Endothelial cell of umbilical vein (primary cell): ENCODE data around the gene TEX22. TPM values are rescaled to one million over a fixed set of nuclear protein-coding genes. Genes with fewer than 3 reads are reported as not detected.

ENCODE experiments used
- BruUV-seq: library from RNA; stranded (reverse); fragments of 400-500 nt; replicated peaks from 2 replicates; lab custom pipeline; 2021; lab: Mats Ljungman, UMichigan
- CTCF ChIA-PET: fragments of 300-600, 350-600 bp; sonication (Branson Sonifier 250); formaldehyde crosslinking; loops from one replicate; lab custom pipeline; 2021; ENCODE audit warnings: antibody characterized with exemption, inconsistent platforms; lab: Charles Lee
- POLR2A ChIA-PET: fragments of 300-600, 350-600 bp; sonication (Branson Sonifier 250); formaldehyde crosslinking; loops from one replicate; lab custom pipeline; 2021; ENCODE audit warnings: antibody characterized with exemption, inconsistent platforms; lab: Charles Lee
- DNase-seq: peaks from one replicate; pipeline ENCODE4 v3.0.0-alpha.2; 2011; ENCODE audit warnings: low read depth, low spot score
- FAIRE-seq: peaks from 2 replicates; lab custom pipeline; 2011; peaks lifted over from hg19 to GRCh38; lab: Jason Lieb, UNC
- H2AFZ ChIP-seq: 2 replicates; pipeline ENCODE4 v1.6.0; 2012; ENCODE audit warnings: low read depth, low read length, control low read depth, inconsistent platforms
- H3K27ac ChIP-seq: 2 replicates; pipeline ENCODE4 v1.5.1; 2011; ENCODE audit warnings: low read depth, mild to moderate bottlenecking, control low read depth, low read length, moderate library complexity; ENCODE audit not compliant: insufficient read depth
- H3K27me3 ChIP-seq, 2 experiments: 2 replicates each; pipeline versions ENCODE4 v1.6.0 to v1.6.1; 2011; ENCODE audit warnings: low read length in 2 of 2, mixed read lengths in 1 of 2; ENCODE audit not compliant: control insufficient read depth in 2 of 2, insufficient read depth in 2 of 2
- H3K36me3 ChIP-seq, 2 experiments: 2 replicates in 1 of 2; 3 replicates in 1 of 2; pipeline ENCODE4 v1.5.1; 2011; ENCODE audit warnings: low read length in 2 of 2, mild to moderate bottlenecking in 1 of 2, moderate library complexity in 1 of 2; ENCODE audit not compliant: control insufficient read depth in 2 of 2, insufficient read depth in 2 of 2; ENCODE audit errors: extremely low read depth in 1 of 2
- H3K4me1 ChIP-seq: 3 replicates; pipeline ENCODE4 v1.5.1; 2011; ENCODE audit warnings: mild to moderate bottlenecking, low read length; ENCODE audit not compliant: control insufficient read depth, insufficient read depth; ENCODE audit errors: extremely low read depth
- H3K4me2 ChIP-seq: 2 replicates; pipeline ENCODE4 v1.6.1; 2011; ENCODE audit warnings: low read length, control low read depth, mixed read lengths; ENCODE audit not compliant: insufficient read depth
- H3K4me3 ChIP-seq, 3 experiments: fragments of 200-600 bp in 1 of 3; sonication (generic), shearing (Covaris generic) in 1 of 3; replicated peaks in 1 of 3; 2 replicates each; pipeline ENCODE4 v1.5.1; 2011 to 2016; ENCODE audit warnings: control low read depth in 3 of 3, low read length in 3 of 3, mild to moderate bottlenecking in 2 of 3, inconsistent platforms in 1 of 3, low read depth in 1 of 3, moderate library complexity in 1 of 3; ENCODE audit not compliant: insufficient read depth in 1 of 3
- H3K79me2 ChIP-seq: 2 replicates; pipeline ENCODE4 v1.6.0; 2012; ENCODE audit warnings: low read length, inconsistent platforms; ENCODE audit not compliant: control insufficient read depth, insufficient read depth
- H3K9ac ChIP-seq: replicated peaks from 2 replicates; pipeline ENCODE3; 2011; ENCODE audit warnings: low read length, control low read depth; ENCODE audit not compliant: insufficient read depth; ENCODE audit errors: extremely low read depth
- H3K9me1 ChIP-seq: replicated peaks from 3 replicates; pipeline ENCODE4 v1.6.0; 2011; ENCODE audit warnings: mild to moderate bottlenecking, low read length; ENCODE audit not compliant: control insufficient read depth, insufficient read depth; ENCODE audit errors: extremely low read depth
- H3K9me3 ChIP-seq: replicated peaks from 2 replicates; pipeline ENCODE4 v1.5.1; 2012; ENCODE audit warnings: low read length, inconsistent platforms; ENCODE audit not compliant: control insufficient read depth, insufficient read depth
- H4K20me1 ChIP-seq: replicated peaks from 2 replicates; pipeline ENCODE3; 2011; ENCODE audit warnings: mild to moderate bottlenecking, low read length; ENCODE audit not compliant: control insufficient read depth, insufficient read depth; ENCODE audit errors: extremely low read depth
- EZH2 ChIP-seq: IDR thresholded peaks from 2 replicates; pipeline ENCODE4 v1.6.1; 2012; ENCODE audit warnings: borderline replicate concordance, low read depth, mild to moderate bottlenecking, moderate library complexity, low read length, inconsistent platforms; ENCODE audit not compliant: severe bottlenecking
- FOS ChIP-seq: IDR thresholded peaks from 2 replicates; pipeline ENCODE4 v1.6.1; 2011; ENCODE audit warnings: mild to moderate bottlenecking, low read length, moderate library complexity, borderline replicate concordance; ENCODE audit not compliant: insufficient read depth
- GATA2 ChIP-seq: IDR thresholded peaks from 2 replicates; pipeline ENCODE4 v1.7.0; 2011; ENCODE audit warnings: low read depth, mild to moderate bottlenecking, moderate library complexity, mixed read lengths, low read length; ENCODE audit not compliant: insufficient read length, insufficient read depth
- JUN ChIP-seq: IDR thresholded peaks from 2 replicates; pipeline ENCODE4 v1.6.1; 2011; ENCODE audit warnings: borderline replicate concordance, low read depth; ENCODE audit not compliant: insufficient read length, insufficient read depth
- MYC ChIP-seq: IDR thresholded peaks from one replicate; pipeline ENCODE4 v1.6.1; 2011; ENCODE audit warnings: mild to moderate bottlenecking, low read depth, low read length
- POLR2A ChIP-seq: IDR thresholded peaks from 2 replicates; pipeline ENCODE4 v1.6.1; 2012; ENCODE audit warnings: low read depth, mild to moderate bottlenecking, control low read depth, low read length
- POLR2AphosphoS5 ChIP-seq: IDR thresholded peaks from 2 replicates; pipeline ENCODE4 v1.6.1; 2012; ENCODE audit warnings: low read depth, mild to moderate bottlenecking, control low read depth, low read length, moderate library complexity; ENCODE audit not compliant: insufficient read depth
- dilution Hi-C: fragments of 300-500 bp; cut with MboI; formaldehyde crosslinking; loops from one replicate; pipeline ENCODE4 v1.15.0; 2019; ENCODE audit warnings: low sequenced_read_pairs; ENCODE audit not compliant: extremely low pct_ligation_motif_present
- intact Hi-C: fragments of 100-400 bp; cut with micrococcal nuclease; formaldehyde crosslinking; loops from one replicate; pipeline ENCODE4 v1.10.0; 2022
- polyA plus RNA-seq, 4 experiments: library from polyadenylated mRNA; depleted of rRNA in 3 of 4; stranded (reverse) in 3 of 4; unstranded in 1 of 4; fragments of >200 nt; gene quantifications; 2 replicates each; pipeline versions ENCODE4 v1.2.1 to v1.2.3, GENCODE V29; 2011 to 2012; ENCODE audit warnings: missing spikeins in 1 of 4
- total RNA-seq: library from RNA; stranded (reverse); gene quantifications from 2 replicates; pipeline ENCODE4 v1.2.3, GENCODE V29; 2021
- TF ChIP-seq, protein P1 (sequence below): IDR thresholded peaks from 2 replicates; pipeline ENCODE4 v1.6.1; 2011; ENCODE audit not compliant: insufficient read depth, insufficient read length
- TF ChIP-seq, protein P2 (sequence below), 2 donors: IDR thresholded peaks; 1 replicate in 1 of 2; 2 replicates in 1 of 2; pipeline ENCODE4 v1.5.1; 2011; ENCODE audit warnings: low read length in 2 of 2, mild to moderate bottlenecking in 2 of 2, moderate library complexity in 2 of 2, control low read depth in 1 of 2, inconsistent platforms in 1 of 2, low read depth in 1 of 2; ENCODE audit not compliant: insufficient read depth in 1 of 2; ENCODE audit errors: extremely low read depth in 1 of 2

The TEX22 gene
- total and polyA plus RNA-seq, 2 donors (not counting 3 experiments of a cell fraction or from before 2014, with no cell fraction given) = 0.06 to 1.1 TPM

DNA sequence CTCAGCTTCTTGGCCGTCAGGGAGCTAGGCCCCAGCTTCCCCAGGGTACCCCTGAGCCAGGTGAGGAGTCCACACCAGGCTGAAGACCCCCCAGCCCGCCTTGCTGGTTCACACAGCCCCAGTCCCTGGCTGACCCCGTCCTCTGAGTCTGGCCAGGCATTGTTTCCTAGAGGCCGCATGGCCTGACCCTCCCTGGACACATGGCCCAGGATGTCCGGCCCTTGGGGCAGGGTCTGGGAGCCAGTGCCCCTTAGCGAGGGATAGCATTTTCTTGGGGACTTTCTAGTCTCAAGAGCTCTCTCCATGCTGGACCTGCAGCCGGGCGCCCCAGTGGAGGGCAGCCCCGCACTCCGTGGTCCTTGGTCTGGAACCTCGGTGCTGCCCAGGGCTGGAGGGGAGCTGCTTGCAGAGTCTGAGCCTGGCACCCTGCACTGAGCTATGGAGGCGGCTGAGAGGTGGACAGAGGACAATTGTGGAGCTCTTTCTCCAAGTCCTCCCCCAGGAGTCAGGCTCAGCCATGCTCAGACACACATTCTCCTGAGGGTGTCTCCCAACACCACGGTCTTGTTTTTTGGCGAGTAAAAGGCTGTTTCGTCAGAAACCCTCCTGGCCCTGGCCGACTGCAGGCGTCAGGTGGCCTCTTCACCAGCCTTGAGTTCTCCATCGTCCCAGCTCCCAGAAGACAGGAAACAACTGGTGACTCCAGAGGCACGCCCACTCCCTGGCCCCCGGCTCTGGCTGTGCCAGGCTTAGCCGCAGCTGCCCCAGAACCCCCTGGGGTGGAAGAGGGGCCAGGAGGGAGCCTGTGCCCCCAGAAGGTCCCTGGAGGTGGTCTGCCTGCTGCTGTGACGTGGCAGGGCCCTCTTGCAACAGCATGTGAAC, 58.6 kb downstream of the TEX22 start:
- ChIA-PET CTCF (interaction anchor here (0.6 to 2.6 kb wide), 5 partner anchors 8 to 71 kb away, joined by 3 to 16 read pairs (median 8); partner anchors contain the start of gene TEDC1), POLR2A (no interaction called here)
- Histone ChIP-seq H2AFZ (no peak overlapping the region), H3K27me3 (no peaks in the 10 kb centered on the region), H3K79me2 (no peaks in the 10 kb centered on the region), H3K9me3 (no peaks in the 10 kb centered on the region), H3K4me1 (no peaks in the 10 kb centered on the region), H3K36me3 (peaks cover 0 to 53% of the 10 kb centered on the region in 2 experiments), H3K9me1 (no peaks in the 10 kb centered on the region), H3K27ac (no peak overlapping the region), H3K4me3 (no peak overlapping the region), H3K9ac (no peak overlapping the region), H3K4me2 (no peak overlapping the region), H4K20me1 (no peaks in the 10 kb centered on the region)
- FAIRE-seq (no peak), DNase-seq (no peak)
- TF ChIP-seq MYC (no peak), FOS (no peak), JUN (no peak), GATA2 (no peak), EZH2 (no peak), POLR2A (no peak), POLR2AphosphoS5 (no peak)
- TF ChIP-seq, protein P1, sequence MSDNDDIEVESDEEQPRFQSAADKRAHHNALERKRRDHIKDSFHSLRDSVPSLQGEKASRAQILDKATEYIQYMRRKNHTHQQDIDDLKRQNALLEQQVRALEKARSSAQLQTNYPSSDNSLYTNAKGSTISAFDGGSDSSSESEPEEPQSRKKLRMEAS = no peak
- TF ChIP-seq, protein P2, sequence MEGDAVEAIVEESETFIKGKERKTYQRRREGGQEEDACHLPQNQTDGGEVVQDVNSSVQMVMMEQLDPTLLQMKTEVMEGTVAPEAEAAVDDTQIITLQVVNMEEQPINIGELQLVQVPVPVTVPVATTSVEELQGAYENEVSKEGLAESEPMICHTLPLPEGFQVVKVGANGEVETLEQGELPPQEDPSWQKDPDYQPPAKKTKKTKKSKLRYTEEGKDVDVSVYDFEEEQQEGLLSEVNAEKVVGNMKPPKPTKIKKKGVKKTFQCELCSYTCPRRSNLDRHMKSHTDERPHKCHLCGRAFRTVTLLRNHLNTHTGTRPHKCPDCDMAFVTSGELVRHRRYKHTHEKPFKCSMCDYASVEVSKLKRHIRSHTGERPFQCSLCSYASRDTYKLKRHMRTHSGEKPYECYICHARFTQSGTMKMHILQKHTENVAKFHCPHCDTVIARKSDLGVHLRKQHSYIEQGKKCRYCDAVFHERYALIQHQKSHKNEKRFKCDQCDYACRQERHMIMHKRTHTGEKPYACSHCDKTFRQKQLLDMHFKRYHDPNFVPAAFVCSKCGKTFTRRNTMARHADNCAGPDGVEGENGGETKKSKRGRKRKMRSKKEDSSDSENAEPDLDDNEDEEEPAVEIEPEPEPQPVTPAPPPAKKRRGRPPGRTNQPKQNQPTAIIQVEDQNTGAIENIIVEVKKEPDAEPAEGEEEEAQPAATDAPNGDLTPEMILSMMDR (IDR thresholded peaks at IDR 0.05; ENCODE audit: extremely low read depth in 1 of 2, insufficient read depth in 1 of 2, low read depth in 1 of 2, low read length in 2 of 2) = no peak
- intact Hi-C loops (no loop called here), dilution Hi-C loops (no loop called here)
- BruUV-seq = no TSS peak
